ENCODE data around the gene C2orf81.
"Not testable (repeated sequence)": the region's sequence is repeated elsewhere in the genome, so short reads cannot be mapped to it uniquely, and the experiment has no call there.

Gene C2orf81

DNA sequence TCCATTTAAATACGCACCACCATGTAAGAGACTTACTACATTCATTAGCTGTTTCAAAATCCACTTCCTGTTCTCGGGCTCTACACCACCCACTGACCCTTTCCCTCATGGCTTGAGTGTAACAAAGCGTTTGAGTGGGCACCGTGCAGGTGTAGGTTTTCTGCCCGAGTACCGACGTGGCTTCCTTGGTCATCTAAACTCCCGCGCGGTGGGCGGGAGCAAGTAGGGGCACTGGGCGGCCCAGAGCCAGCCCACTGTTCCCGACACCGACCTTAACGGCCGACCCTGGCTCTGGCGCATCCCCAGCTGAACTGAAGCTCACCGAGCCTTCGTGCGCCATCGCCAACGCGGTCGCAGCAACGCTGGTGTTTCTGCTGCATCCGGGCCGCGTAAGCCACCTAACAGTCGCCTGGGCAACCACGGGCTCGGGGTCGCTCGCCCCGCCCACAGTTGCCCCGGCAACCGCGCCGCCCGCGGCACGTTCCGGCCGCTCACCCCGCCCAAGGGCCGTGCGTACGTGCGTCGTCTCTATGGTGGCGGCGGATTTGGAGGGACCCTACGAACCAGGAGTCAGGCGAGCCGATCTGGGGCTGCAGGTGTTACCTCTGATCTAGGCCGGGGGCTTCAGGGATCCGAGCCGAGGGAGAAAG, at the start of gene C2orf81, which contains the start of gene WDR54:
Gene C2orf81 (minus strand): TSS at position 399 of the 650 bp plus-strand sequence. CDS start 59 bp downstream, at position 340.
Gene WDR54 (plus strand): TSS at position 510 of the 650 bp plus-strand sequence. CDS start 424 bp downstream, outside the sequence.
- peak; percentile 88 for DNase-seq

DNA sequence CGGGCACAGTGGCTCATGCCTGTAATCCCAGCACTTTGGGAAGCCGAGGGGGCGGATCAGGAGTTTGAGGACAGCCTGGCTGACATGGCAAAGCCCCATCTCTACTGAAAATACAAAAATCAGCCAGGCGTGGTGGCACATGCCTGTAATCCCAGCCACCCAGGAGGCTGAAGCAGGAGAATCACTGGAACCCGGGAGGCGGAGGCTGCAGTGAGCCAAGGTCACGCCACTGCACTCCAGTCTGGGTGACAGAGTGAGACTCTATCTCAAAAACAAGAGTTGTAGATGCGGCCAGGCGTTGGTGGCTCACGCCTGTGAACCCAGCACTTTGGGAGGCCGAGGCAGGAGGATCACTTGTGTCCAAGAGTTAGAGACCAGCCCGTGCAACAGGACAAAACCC, 49.3 kb upstream of the C2orf81 start:
- DNase-seq, result not testable (repeated sequence)

DNA sequence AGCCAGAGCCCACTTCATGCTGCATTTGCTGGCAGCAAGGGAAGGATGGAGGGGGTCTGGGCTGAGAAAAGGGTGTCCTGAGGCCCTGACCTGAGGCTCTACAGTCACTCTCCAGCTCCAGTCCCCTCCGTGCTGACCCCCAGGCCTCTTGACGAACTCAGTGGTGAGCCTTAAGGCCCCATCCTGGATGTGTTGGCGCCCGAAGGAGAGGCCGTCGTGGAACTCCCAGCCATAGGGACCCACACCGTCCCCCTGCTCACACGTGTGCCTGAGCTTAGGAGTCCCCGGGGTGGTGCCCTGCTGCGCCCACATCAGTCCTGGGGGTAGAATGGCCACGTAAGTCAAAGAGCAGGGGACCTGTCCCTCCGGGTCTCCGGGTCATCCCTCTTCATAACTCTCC, 43.0 kb upstream of the C2orf81 start:
- DNase-seq, result no peak

DNA sequence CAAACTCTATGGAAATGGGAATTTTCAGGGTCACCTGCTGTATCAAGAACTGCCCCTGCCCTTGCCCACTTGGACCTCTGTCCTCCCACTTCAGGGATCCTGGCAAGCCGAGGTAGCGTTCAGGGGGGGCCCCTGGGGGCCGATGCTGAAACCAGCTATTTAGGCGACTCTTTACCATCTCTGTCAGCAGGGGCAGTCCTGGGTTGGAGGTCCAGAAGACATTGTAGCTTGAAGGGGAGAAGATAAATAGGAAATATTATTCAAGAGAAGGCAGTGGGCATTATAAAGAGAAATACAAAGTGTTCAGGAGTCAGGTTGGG, 41.3 kb upstream of the C2orf81 start:
- DNase-seq, result no peak

DNA sequence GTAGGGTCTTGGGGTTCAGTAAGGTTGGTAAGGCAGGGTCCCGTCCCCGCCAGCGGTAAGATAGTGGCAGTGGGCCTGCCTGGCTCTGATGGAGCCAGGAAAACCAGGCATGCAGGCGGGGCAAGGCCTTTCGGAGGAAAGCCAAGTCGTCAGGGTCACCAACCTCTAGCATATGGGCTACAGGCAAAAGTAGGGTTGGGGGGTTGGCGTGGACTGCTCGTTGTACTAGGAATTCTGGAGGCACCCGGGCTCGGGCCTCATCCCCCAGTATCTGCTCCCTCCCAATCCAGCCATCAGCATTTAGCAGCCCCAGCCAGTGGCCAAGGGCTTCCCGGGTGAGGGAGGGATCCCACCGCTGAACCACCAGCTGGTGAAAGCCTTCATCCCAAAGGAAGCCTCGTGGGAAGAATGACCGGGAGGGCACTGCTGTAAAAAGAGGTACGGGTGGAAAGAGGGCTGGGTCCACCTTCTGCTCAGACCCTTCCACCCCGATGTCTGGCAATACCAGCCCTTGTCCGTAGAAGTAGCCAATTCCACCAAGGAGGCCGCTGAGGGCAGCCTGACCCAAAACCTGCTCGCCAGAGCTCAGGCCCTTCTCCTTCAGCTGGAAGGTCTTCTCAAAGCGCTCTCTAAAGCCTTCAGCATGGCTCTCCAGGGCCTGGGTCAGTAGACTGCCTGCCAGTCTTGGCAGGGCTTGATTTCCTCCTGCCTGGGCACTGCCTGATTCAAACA, 40.8 kb upstream of the C2orf81 start:
- DNase-seq, result no peak

DNA sequence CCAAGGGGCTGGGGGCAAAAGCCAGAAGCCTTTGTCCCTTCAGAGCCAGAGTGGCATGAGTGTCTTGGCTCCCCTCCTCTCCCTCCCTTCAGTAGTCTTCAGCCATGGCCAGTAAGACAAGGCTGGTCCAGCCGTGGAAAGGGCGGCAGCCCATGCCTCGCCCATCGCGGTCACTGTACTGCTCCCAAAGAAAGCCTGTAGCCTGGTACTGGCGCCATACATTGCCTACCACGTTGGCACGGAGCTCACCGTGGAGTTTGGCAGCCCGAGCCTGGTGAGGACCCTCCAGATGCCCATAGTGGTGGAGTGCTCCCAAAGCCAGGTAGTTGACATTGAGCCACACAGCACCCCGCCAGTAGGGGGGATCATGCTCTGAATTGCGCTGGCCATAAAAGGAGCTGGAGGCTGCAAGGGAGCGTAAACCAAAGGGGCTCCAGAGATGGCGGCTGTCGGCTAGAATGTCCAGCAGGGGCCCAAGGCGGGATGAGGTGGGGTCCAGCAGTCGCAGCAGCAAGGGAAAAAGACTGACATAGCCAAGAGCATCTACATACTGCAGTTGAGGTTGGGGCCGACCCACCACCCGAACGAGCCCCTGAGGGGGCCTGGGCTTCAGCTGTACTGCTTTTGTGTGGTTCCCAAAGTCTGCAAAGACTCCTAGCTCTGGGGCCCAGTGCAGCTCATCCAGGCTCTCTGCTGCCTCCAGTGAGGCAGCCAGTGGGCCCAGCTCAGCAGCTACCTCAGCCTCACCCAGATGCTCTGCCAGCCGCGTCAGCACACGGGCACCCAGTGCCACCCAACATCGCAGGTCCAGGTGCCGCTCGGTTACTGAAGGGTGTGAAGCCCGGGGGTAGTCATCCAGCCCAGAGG, 40.0 kb upstream of the C2orf81 start:
- DNase-seq, result no peak

DNA sequence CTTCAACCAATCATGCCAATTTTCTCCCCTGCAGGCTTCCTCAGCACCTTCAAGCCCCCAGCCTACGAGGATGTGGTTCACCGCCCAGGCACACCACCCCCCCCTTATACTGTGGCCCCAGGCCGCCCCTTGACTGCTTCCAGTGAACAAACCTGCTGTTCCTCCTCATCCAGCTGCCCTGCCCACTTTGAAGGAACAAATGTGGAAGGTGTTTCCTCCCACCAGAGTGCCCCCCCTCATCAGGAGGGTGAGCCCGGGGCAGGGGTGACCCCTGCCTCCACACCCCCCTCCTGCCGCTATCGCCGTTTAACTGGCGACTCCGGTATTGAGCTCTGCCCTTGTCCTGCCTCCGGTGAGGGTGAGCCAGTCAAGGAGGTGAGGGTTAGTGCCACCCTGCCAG, 38.8 kb upstream of the C2orf81 start:
- not testable (repeated sequence) for DNase-seq

DNA sequence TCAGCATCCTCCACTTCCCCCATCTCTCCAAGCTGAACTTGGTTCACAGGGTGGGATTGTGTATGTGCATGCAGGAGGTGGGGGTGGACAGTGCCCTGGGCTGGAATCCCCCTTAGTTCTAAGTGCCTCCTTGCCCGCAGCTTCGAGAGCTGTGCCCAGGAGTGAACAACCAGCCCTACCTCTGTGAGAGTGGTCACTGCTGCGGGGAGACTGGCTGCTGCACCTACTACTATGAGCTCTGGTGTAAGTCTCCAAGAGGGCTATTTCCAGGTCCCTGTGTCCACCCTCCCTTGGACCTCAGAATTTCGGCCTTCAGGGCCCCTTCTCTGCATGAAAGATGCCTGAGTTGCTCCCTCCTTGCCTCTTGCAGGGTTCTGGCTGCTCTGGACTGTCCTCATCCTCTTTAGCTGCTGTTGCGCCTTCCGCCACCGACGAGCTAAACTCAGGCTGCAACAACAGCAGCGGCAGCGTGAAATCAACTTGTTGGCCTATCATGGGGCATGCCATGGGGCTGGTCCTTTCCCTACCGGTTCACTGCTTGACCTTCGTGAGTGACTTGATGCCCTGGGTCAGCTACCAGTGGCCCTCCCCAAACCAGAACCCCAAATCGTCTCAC, 38.2 kb upstream of the C2orf81 start:
- not testable (repeated sequence) for DNase-seq

DNA sequence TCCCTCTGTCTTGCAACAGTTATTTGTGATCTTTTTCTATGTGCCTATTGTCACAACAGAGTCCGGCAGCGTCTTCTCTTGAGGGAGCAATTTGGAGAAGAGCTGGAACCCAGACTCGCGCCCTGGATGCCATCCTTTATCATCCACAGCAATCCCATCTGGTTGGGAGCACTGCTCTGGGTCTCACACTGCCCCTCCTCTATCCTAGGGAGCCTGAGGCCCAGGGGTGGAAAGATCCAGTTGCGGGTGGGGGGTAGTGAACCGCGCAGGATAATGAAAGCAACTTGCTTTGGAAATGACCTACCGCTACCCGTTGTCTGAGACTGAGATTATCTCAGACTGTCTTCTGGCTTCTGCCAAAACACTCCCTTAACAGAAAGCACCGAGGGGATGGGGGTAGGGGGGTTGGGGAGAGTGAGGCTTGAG, 37.5 kb upstream of the C2orf81 start:
- no peak for DNase-seq

DNA sequence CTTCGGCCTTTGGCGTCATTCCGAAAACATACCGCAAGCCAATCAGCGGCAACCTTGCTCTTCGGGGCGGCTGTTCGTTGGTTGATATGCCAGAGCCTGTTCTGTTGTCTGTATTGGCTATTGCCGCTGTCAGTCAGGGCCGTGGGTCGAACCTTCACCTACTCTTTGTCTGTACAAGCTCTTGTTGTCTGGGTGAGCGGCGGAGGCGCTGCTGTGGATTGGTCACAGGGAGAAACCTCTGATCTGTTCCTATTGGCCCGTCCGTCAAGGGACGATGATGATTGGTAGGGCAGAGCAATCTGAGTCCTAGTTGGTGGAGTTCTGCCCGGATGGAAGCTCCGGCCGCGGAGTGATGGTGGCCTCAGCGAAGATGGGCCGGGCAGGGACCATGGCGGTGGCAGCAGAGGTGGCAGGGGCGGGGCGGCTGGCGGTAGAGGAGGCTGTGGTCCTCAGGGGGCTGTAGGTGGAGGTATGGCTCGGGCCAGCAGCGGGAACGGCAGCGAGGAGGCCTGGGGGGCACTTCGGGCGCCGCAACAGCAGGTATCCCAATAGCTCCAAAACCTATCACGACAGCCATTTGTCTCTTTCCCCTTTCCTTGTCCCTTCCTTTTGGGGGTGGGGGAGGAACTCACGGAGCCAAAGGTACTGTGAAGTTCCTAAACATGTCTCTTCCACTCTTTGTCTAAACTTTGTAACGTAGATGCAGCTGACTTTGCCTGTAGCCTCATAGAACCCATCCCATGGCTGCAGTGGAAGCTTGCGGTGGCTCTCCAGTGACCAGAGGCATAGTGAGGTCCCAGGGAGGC, 36.9 kb upstream of the C2orf81 start, which contains the start of gene WBP1:
Gene WBP1 (plus strand): TSS at position 307 of the 806 bp plus-strand sequence. CDS start 165 bp downstream, at position 472.
- DNase-seq, result peak; percentile 100

DNA sequence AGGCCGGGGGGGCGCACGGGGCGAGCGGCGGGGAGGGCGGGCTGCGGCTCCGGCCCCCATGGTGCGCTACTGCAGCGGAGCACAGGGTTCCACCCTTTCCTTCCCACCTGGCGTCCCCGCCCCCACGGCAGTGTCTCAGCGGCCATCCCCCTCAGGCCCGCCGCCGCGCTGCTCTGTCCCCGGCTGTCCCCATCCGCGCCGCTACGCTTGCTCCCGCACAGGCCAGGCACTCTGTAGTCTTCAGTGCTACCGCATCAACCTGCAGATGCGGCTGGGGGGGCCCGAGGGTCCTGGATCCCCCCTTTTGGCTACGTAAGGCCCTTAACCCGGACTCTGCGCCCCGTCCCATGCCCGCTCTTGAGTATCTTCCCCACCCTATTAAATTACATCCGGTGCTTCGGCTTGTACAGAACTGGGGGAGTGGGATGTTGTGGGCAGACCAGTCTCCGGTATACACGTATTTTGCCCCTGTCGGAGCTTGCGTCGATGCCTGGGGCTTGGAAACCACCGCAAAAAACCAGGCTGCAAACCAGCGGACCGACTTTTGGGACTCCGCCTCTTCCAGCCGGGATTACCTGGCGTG, 36.2 kb upstream of the C2orf81 start:
- peak; percentile 87 for DNase-seq

DNA sequence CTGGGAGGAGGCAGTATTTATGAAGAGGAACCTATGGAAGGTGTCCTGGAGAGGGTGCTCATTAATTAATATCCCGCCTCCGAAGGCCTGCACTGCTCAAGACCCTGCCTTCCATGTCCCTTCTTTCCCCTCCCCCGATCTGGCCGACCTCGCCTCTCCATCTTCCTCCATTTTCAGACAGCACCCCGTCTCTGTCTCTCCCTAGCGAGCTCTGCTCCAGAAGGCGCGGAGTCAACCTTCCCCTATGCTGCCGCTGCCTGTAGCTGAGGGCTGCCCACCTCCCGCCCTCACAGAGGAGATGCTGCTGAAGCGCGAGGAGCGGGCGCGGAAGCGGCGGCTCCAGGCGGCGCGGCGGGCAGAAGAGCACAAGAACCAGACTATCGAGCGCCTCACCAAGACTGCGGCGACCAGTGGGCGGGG, 35.7 kb upstream of the C2orf81 start:
- peak; percentile 87 for DNase-seq

DNA sequence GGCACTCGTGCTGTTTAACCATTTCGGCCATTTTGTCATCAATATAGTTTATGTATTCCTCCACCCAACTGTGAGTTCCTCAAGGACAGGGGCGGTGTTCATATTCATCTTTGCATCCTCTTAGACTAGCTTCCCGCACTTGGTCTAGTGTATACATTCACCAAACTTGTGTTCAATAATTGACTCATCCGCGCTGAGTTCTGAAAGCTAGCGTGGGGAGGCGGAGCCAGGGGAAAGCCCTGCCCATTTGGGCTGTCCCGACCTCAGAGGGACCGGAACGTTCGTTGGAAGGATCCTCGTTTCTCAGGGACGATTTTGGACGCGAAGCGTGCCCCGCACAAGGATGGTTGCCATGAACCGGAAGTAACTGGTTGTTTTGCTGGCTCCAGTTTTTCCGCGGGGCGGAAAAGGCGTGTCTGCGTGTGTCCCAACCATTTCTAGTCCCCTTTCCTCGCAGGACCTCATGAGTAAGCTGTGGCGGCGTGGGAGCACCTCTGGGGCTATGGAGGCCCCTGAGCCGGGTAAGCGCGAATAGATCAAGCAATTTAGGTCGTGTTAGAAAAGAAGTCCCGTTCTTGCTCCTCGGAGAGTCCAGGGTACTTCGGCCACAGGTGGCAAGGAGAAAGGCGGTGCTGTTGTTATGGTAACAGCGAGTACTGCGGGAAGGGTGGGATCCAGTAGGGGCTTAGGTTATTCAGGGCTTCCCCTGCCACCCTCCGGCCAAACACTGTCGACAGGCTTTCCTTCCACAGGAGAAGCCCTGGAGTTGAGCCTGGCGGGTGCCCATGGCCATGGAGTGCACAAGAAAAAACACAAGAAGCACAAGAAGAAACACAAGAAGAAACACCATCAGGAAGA, 33.5 kb upstream of the C2orf81 start, which contains the start of gene INO80B:
Gene INO80B (plus strand): TSS at position 434 of the 858 bp plus-strand sequence. CDS start 30 bp downstream, at position 464.
- DNase-seq, result peak; percentile 98

DNA sequence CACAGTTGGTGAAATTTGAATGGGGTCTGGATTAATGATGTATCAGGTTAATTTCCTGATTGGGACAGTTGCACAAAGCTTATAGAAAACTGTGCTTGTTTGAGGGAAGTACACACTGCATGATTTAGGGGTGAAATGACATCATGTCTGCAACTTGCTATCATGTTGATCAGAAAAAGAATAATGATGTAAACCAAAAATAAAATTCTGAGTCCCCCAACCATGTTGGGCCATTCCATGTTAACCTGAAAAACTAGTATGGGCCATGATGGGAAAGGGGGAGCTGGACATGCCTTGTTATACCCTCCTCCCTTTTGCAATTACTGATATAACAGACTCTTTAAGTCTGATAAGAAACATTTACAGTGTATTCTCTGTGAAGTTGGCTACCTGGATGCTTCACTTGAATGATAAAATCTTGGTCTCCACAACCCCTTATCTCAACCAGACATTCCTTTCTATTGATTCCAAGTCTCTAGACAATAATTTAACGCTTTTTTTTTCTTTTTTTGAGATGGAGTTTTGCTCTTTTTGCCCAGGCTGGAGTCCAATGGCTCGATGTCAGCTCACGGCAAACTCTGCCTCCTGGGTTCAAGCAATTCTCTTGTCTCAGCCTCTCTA, 29.3 kb upstream of the C2orf81 start:
- DNase-seq, result no peak

DNA sequence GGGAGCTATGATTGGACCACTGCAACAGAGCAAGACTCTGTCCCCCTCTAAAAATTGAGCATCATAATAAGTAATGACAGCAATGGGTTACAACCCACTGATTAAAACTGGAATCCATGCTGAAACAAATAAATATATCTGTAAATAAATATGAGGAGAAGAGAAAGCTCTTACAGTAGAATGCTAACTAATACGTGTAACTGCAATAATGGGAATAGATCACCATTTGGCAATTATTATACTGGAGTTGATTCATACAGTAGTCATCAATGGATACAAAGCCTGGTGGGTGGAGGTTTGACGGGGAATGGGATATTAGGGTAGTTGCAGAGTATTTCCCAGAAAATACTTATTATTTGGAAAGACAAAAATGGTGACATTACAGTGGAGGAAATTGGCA, 27.4 kb upstream of the C2orf81 start:
- no peak for DNase-seq

DNA sequence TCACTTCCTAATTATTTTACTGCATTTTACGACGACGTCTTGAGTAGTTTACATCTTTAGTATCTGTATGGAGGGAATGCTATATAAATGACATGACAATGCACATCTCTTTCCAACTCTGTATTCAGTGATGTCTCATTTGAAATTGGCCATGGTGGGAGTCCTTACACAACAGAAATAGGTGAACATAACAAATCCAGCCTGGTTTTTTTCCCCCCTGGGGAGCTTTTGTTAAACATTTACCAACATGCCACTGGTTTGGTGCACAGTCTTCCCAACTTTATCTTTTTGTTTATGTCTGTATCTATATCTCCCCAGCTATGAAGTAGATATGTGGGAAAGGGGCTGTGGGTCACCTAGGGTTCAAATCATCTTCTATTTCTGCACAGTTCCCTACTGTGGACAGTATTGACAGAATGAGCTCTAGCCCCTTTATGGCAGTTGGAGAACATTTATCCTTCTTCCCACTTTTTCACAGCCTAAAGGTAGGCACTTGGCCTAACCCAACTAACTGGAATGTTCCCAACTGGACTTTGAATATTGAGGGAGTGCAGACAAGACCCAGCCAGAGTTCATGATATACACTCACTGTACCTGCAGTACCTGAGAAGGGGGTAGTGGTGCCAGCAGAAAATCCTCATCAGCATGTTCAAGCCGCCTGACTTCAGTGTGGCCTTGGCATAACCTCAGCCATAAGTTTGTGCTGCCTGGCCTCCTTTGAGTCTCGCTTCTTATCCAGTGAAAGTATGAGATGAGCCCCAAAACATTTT, 26.0 kb upstream of the C2orf81 start:
- no peak for DNase-seq

DNA sequence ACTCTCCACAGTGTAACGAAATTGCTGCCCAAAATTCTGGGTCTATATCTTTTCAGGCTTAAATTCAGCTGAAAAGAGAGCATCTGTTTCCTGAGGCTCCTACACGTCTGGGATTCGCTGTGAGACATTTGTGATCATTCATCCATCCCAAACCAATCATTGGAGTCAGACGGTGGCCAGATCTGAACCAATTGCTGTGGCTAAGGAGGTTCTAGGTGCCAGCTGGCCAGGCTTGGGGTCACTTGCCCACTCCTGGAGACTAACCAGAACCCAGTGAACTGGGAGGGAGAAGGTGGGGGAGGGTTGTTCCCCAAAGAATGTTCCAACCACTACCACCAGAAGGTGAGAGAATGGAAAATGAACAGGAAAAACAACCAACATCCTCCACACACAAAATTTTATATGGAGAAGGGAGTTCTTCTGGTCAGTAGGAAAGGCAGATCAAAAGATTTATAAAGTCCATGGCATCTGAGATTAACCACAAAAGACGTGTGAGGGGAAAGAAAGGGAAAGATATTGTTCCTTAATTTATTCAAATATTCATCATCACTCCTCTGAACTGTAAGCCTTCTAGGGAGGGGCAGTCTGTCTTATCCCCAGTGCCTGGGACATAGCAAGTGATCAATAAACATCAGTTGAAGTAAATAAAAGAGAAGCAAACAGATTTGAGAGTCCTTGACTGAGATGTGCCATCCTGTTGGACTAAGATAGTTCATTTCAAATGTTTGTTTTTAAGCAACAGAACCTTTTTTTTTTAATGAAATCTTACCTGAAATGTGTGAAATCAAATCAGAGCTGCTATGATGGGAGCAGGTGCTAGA, 23.3 kb upstream of the C2orf81 start:
- DNase-seq, result peak; percentile 24

Data from NCI-H2171 treated with DMSO at 0.1 percent for 48 hours (cell line).